ENCODE data around the gene SORCS2.

DNA sequence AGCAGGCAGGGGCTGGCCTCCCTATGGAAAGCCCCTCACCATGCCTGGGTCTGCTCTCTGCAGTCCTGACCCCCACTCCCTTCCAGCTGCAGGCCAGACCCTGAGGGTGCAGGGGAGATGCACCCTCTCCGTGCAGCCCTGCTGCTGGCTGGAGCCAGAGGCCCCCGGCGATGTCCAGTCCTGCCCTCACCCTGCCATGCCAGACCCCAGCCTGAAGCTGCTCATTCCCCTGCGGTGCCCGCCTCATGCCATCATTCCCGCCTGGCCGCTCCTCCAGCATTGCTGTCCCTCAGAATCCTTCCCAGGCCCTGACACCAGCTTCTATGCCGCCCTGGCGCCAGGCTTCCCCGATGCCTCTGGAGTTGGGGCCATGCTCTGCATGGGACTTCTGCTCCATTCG is 72.4 kb downstream of the SORCS2 start:
- no peak for TF ChIP-seq POLR2A (IDR thresholded peaks at IDR 0.05)
- TF ChIP-seq, protein P1, sequence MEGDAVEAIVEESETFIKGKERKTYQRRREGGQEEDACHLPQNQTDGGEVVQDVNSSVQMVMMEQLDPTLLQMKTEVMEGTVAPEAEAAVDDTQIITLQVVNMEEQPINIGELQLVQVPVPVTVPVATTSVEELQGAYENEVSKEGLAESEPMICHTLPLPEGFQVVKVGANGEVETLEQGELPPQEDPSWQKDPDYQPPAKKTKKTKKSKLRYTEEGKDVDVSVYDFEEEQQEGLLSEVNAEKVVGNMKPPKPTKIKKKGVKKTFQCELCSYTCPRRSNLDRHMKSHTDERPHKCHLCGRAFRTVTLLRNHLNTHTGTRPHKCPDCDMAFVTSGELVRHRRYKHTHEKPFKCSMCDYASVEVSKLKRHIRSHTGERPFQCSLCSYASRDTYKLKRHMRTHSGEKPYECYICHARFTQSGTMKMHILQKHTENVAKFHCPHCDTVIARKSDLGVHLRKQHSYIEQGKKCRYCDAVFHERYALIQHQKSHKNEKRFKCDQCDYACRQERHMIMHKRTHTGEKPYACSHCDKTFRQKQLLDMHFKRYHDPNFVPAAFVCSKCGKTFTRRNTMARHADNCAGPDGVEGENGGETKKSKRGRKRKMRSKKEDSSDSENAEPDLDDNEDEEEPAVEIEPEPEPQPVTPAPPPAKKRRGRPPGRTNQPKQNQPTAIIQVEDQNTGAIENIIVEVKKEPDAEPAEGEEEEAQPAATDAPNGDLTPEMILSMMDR (IDR thresholded peaks at IDR 0.05): no peak
